ENCODE results near the gene NMRK1. TPM values are rescaled to one million over a fixed set of nuclear protein-coding genes. Genes with fewer than 3 reads are reported as not detected.

NMRK1 gene
- total and polyA plus RNA-seq, 4 donors, result 33.1 to 62.6 (median 36.6) TPM

GRCh38 chr9:75123696-75124095 lies 35.7 kb upstream of the NMRK1 start:
- ATAC-seq (ENCODE audit: low FRiP score), result no peak
- Histone ChIP-seq H3K9me3 (ENCODE audit: control insufficient read depth, low read length) (no peaks in the 10 kb centered on the region), H3K4me1 (ENCODE audit: control insufficient read depth in 1 of 2, insufficient read depth in 2 of 2, low read length in 2 of 2) (no peaks in the 10 kb centered on the region), H3K27me3 (ENCODE audit: control insufficient read depth in 1 of 2, insufficient read depth in 2 of 2, low read length in 1 of 2) (no peaks in the 10 kb centered on the region), H3K27ac (ENCODE audit: low read depth in 1 of 2, low read length in 2 of 2) (no peak overlapping the region), H3K36me3 (ENCODE audit: control insufficient read depth in 1 of 2, insufficient read depth in 2 of 2, low read length in 1 of 2) (peaks cover 0 to 2% of the 10 kb centered on the region in 2 donors), H3K4me3 (ENCODE audit: low read length in 2 of 2) (no peak overlapping the region)
- DNase-seq, result no peak
- intact Hi-C loops (cut with DNase I), result no loop called here
- whole genome bisulfite sequencing, 2 donors, result 92 to 93% methylated on average over 10 of the region's 10 CpGs

GRCh38 chr9:75121914-75122558 lies 34.1 kb upstream of the NMRK1 start:
- Histone ChIP-seq H3K36me3 (ENCODE audit: control insufficient read depth in 1 of 2, insufficient read depth in 2 of 2, low read length in 1 of 2) (peaks cover 0 to 2% of the 10 kb centered on the region in 2 donors), H3K4me3 (ENCODE audit: low read length in 2 of 2) (no peak overlapping the region), H3K4me1 (ENCODE audit: control insufficient read depth in 1 of 2, insufficient read depth in 2 of 2, low read length in 2 of 2) (no peaks in the 10 kb centered on the region), H3K27ac (ENCODE audit: low read depth in 1 of 2, low read length in 2 of 2) (no peak overlapping the region), H3K9me3 (ENCODE audit: control insufficient read depth, low read length) (no peaks in the 10 kb centered on the region), H3K27me3 (ENCODE audit: control insufficient read depth in 1 of 2, insufficient read depth in 2 of 2, low read length in 1 of 2) (no peaks in the 10 kb centered on the region)
- DNase-seq (no peak), ATAC-seq (ENCODE audit: low FRiP score) (no peak)
- WGBS, 2 donors, result 74 to 80% methylated on average over 5 of the region's 5 CpGs
- intact Hi-C loops (cut with DNase I), result no loop called here

- H3K4me1 ChIP-seq (ENCODE audit: control insufficient read depth in 1 of 2, insufficient read depth in 2 of 2, low read length in 2 of 2), result no peaks in the 10 kb centered on the region
- intact Hi-C loops (cut with DNase I), result no loop called here
- peaks cover 0 to 2% of the 10 kb centered on the region in 2 donors for H3K36me3 ChIP-seq (ENCODE audit: control insufficient read depth in 1 of 2, insufficient read depth in 2 of 2, low read length in 1 of 2)
- H3K27ac ChIP-seq (ENCODE audit: low read depth in 1 of 2, low read length in 2 of 2), result no peak overlapping the region
- no peak for DNase-seq
- no peak overlapping the region for H3K4me3 ChIP-seq (ENCODE audit: low read length in 2 of 2)
- ATAC-seq (ENCODE audit: low FRiP score), result no peak
- H3K9me3 ChIP-seq (ENCODE audit: control insufficient read depth, low read length), result no peaks in the 10 kb centered on the region
- H3K27me3 ChIP-seq (ENCODE audit: control insufficient read depth in 1 of 2, insufficient read depth in 2 of 2, low read length in 1 of 2), result no peaks in the 10 kb centered on the region
- 88 to 92% methylated on average over 4 of the region's 4 CpGs for WGBS, 2 donors
Observed at GRCh38 chr9:75120686-75121085, 32.7 kb upstream of the NMRK1 start.

- no peak for DNase-seq
- no peak overlapping the region for H3K27ac ChIP-seq (ENCODE audit: low read depth in 1 of 2, low read length in 2 of 2)
- no peak for ATAC-seq (ENCODE audit: low FRiP score)
- no peaks in the 10 kb centered on the region for H3K9me3 ChIP-seq (ENCODE audit: control insufficient read depth, low read length)
- peaks cover 0 to 2% of the 10 kb centered on the region in 2 donors for H3K36me3 ChIP-seq (ENCODE audit: control insufficient read depth in 1 of 2, insufficient read depth in 2 of 2, low read length in 1 of 2)
- 96 to 100% methylated on average over 1 of the region's 1 CpG for WGBS, 2 donors
- H3K4me3 ChIP-seq (ENCODE audit: low read length in 2 of 2), result no peak overlapping the region
- H3K27me3 ChIP-seq (ENCODE audit: control insufficient read depth in 1 of 2, insufficient read depth in 2 of 2, low read length in 1 of 2), result no peaks in the 10 kb centered on the region
- no peaks in the 10 kb centered on the region for H3K4me1 ChIP-seq (ENCODE audit: control insufficient read depth in 1 of 2, insufficient read depth in 2 of 2, low read length in 2 of 2)
- intact Hi-C loops (cut with DNase I), result no loop called here
Observed at GRCh38 chr9:75117564-75117963, 29.6 kb upstream of the NMRK1 start.

DNA sequence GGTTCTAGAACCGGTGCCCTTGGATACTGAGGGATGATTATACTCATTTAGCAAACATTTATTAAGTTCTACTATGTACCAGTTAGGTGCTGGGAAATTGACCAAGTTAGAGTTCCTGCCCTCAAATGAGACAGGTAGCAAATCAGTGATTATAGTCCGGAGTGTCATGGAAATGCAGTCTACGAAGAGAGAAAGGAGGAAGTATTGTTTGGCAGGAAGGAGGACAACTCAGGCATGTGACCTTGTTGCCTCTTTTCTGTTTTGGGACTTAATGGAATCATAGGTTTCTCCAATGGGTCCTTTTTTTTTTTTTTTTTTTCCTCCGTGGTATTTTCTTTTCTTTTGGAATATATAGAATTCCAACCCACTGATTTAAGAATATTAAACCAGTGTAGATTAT lies 28.4 kb upstream of the NMRK1 start:
- DNase-seq (no peak), ATAC-seq (ENCODE audit: low FRiP score) (no peak)
- Histone ChIP-seq H3K27ac (ENCODE audit: low read depth in 1 of 2, low read length in 2 of 2) (no peak overlapping the region), H3K27me3 (ENCODE audit: control insufficient read depth in 1 of 2, insufficient read depth in 2 of 2, low read length in 1 of 2) (no peaks in the 10 kb centered on the region), H3K36me3 (ENCODE audit: control insufficient read depth in 1 of 2, insufficient read depth in 2 of 2, low read length in 1 of 2) (no peaks in the 10 kb centered on the region), H3K9me3 (ENCODE audit: control insufficient read depth, low read length) (no peaks in the 10 kb centered on the region), H3K4me1 (ENCODE audit: control insufficient read depth in 1 of 2, insufficient read depth in 2 of 2, low read length in 2 of 2) (no peaks in the 10 kb centered on the region), H3K4me3 (ENCODE audit: low read length in 2 of 2) (no peak overlapping the region)
- 71 to 73% methylated on average over 4 of the region's 4 CpGs for WGBS, 2 donors
- intact Hi-C loops (cut with DNase I), result no loop called here

GRCh38 chr9:75112789-75113188 lies 24.8 kb upstream of the NMRK1 start:
- no peaks in the 10 kb centered on the region for H3K4me1 ChIP-seq (ENCODE audit: control insufficient read depth in 1 of 2, insufficient read depth in 2 of 2, low read length in 2 of 2)
- WGBS, 2 donors, result 46 to 53% methylated on average over 4 of the region's 4 CpGs

DNA sequence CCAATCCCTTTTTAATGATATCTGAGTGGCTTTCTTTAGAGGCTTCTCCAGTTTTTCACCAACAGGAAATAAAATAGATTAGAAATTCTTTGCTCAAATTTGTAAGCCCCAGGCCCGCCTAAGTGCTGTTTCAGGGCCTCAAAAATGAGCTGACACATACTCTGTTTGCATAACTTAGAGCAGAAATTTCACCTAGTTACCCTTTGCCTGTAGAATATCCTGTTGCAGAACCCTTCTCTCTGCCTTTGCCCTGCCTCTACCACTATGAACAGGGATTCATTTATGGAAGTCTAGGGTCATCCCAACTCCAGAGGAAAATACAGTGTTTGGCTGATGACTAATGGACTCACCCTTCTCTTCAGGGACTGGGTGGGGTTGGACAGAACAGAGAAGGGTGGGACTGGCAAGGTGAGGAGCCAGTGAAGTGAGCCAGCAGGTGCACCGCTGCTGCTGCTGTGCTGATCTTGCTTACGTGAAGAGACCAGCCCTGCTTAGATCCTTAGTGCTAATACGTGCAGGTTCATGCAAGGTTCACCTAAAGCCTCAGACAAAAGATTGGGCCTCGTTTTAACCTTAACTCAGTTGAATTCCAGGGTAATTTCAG lies 23.2 kb upstream of the NMRK1 start:
- no peak for ATAC-seq (ENCODE audit: low FRiP score)
- WGBS, 2 donors, result 85 to 86% methylated on average over 5 of the region's 5 CpGs
- no peak overlapping the region for H3K27ac ChIP-seq (ENCODE audit: low read depth in 1 of 2, low read length in 2 of 2)

More at GRCh38 chr9:75112789-75113188, 24.8 kb upstream of the NMRK1 start:
- no peak overlapping the region for H3K4me3 ChIP-seq (ENCODE audit: low read length in 2 of 2)
- H3K36me3 ChIP-seq (ENCODE audit: control insufficient read depth in 1 of 2, insufficient read depth in 2 of 2, low read length in 1 of 2), result no peaks in the 10 kb centered on the region
- no peaks in the 10 kb centered on the region for H3K27me3 ChIP-seq (ENCODE audit: control insufficient read depth in 1 of 2, insufficient read depth in 2 of 2, low read length in 1 of 2)
- intact Hi-C loops (cut with DNase I), result no loop called here
- no peak for ATAC-seq (ENCODE audit: low FRiP score)
- H3K9me3 ChIP-seq (ENCODE audit: control insufficient read depth, low read length), result no peaks in the 10 kb centered on the region
- no peak overlapping the region for H3K27ac ChIP-seq (ENCODE audit: low read depth in 1 of 2, low read length in 2 of 2)
- DNase-seq, result no peak

GRCh38 chr9:75109210-75109839 lies 21.4 kb upstream of the NMRK1 start:
- H3K4me3 ChIP-seq (ENCODE audit: low read length in 2 of 2), result no peak overlapping the region
- intact Hi-C loops (cut with DNase I), result no loop called here
- H3K36me3 ChIP-seq (ENCODE audit: control insufficient read depth in 1 of 2, insufficient read depth in 2 of 2, low read length in 1 of 2), result no peaks in the 10 kb centered on the region
- H3K4me1 ChIP-seq (ENCODE audit: control insufficient read depth in 1 of 2, insufficient read depth in 2 of 2, low read length in 2 of 2), result no peaks in the 10 kb centered on the region
- DNase-seq, result no peak
- H3K27me3 ChIP-seq (ENCODE audit: control insufficient read depth in 1 of 2, insufficient read depth in 2 of 2, low read length in 1 of 2), result no peaks in the 10 kb centered on the region
- 95 to 96% methylated on average over 7 of the region's 7 CpGs for WGBS, 2 donors
- H3K27ac ChIP-seq (ENCODE audit: low read depth in 1 of 2, low read length in 2 of 2), result no peak overlapping the region
- no peaks in the 10 kb centered on the region for H3K9me3 ChIP-seq (ENCODE audit: control insufficient read depth, low read length)
- ATAC-seq (ENCODE audit: low FRiP score), result no peak

More for the DNA sequence above, 23.2 kb upstream of the NMRK1 start:
- Histone ChIP-seq H3K4me1 (ENCODE audit: control insufficient read depth in 1 of 2, insufficient read depth in 2 of 2, low read length in 2 of 2) (no peaks in the 10 kb centered on the region), H3K4me3 (ENCODE audit: low read length in 2 of 2) (no peak overlapping the region), H3K36me3 (ENCODE audit: control insufficient read depth in 1 of 2, insufficient read depth in 2 of 2, low read length in 1 of 2) (no peaks in the 10 kb centered on the region), H3K27me3 (ENCODE audit: control insufficient read depth in 1 of 2, insufficient read depth in 2 of 2, low read length in 1 of 2) (no peaks in the 10 kb centered on the region), H3K9me3 (ENCODE audit: control insufficient read depth, low read length) (no peaks in the 10 kb centered on the region)
- intact Hi-C loops (cut with DNase I), result no loop called here
- DNase-seq, result no peak

GRCh38 chr9:75108571-75108970 lies 20.6 kb upstream of the NMRK1 start:
- intact Hi-C loops (cut with DNase I), result no loop called here
- 83 to 93% methylated on average over 4 of the region's 4 CpGs for WGBS, 2 donors
- Histone ChIP-seq H3K9me3 (ENCODE audit: control insufficient read depth, low read length) (no peaks in the 10 kb centered on the region), H3K27me3 (ENCODE audit: control insufficient read depth in 1 of 2, insufficient read depth in 2 of 2, low read length in 1 of 2) (no peaks in the 10 kb centered on the region), H3K4me3 (ENCODE audit: low read length in 2 of 2) (no peak overlapping the region), H3K27ac (ENCODE audit: low read depth in 1 of 2, low read length in 2 of 2) (no peak overlapping the region), H3K4me1 (ENCODE audit: control insufficient read depth in 1 of 2, insufficient read depth in 2 of 2, low read length in 2 of 2) (no peaks in the 10 kb centered on the region), H3K36me3 (ENCODE audit: control insufficient read depth in 1 of 2, insufficient read depth in 2 of 2, low read length in 1 of 2) (no peaks in the 10 kb centered on the region)
- ATAC-seq (ENCODE audit: low FRiP score) (peak; percentile 42), DNase-seq (peak in 1 of 2 donors; percentile 62)
